Small intestine (tissue), 7 donors: ENCODE measurements around the gene FRMD4A. TPM values are rescaled to one million over a fixed set of nuclear protein-coding genes. Genes with fewer than 3 reads are reported as not detected.

Experiments used
- DNase-seq, 2 donors: peaks; one replicate each; pipeline versions ENCODE4 v3.0.0 to v3.0.0-alpha.2; 2013
- FAIRE-seq: peaks from 2 replicates; lab custom pipeline; 2012; peaks lifted over from hg19 to GRCh38; lab: Jason Lieb, UNC
- H3K27ac ChIP-seq, 3 donors: one replicate each; pipeline ENCODE4 v1.5.1; 2013; ENCODE audit warnings: low read length in 2 of 3, mild to moderate bottlenecking in 2 of 3, control low read depth in 1 of 3, inconsistent platforms in 1 of 3, low read depth in 1 of 3, moderate library complexity in 1 of 3
- H3K27me3 ChIP-seq, 3 donors: one replicate each; pipeline ENCODE4 v1.6.1; 2013; ENCODE audit warnings: low read length in 3 of 3, inconsistent platforms in 1 of 3; ENCODE audit not compliant: control insufficient read depth in 3 of 3, insufficient read depth in 3 of 3
- H3K36me3 ChIP-seq, 3 donors: one replicate each; pipeline ENCODE4 v1.6.1; 2013; ENCODE audit warnings: low read length in 3 of 3, inconsistent platforms in 1 of 3, low read depth in 1 of 3, mild to moderate bottlenecking in 1 of 3, moderate library complexity in 1 of 3; ENCODE audit not compliant: control insufficient read depth in 3 of 3, insufficient read depth in 2 of 3
- H3K4me1 ChIP-seq, 3 donors: one replicate each; pipeline ENCODE4 v1.6.1; 2013; ENCODE audit warnings: low read length in 2 of 3, inconsistent platforms in 1 of 3, low read depth in 1 of 3, mild to moderate bottlenecking in 1 of 3, moderate library complexity in 1 of 3; ENCODE audit not compliant: control insufficient read depth in 3 of 3, insufficient read depth in 2 of 3
- H3K4me3 ChIP-seq, 3 donors: one replicate each; pipeline ENCODE4 v1.5.1; 2013; ENCODE audit warnings: low read length in 3 of 3, control low read depth in 1 of 3, inconsistent platforms in 1 of 3, low read depth in 1 of 3, mild to moderate bottlenecking in 1 of 3, moderate library complexity in 1 of 3
- H3K9me3 ChIP-seq, 2 donors: one replicate each; pipeline ENCODE4 v1.6.1; 2013; ENCODE audit warnings: low read depth in 1 of 2, low read length in 1 of 2; ENCODE audit not compliant: control insufficient read depth in 2 of 2, insufficient read depth in 1 of 2
- WGBS, 3 donors: extraction: QIAGEN DNeasy Blood & Tissue Kit; methylation state at CpG; one replicate each; pipeline ENCODE4 v1.1.7; 2013; 5-methylcytosine and 5-hydroxymethylcytosine counted together
- polyA plus RNA-seq, 4 donors: library from polyadenylated mRNA; stranded (reverse) in 3 of 4; unstranded in 1 of 4; fragments of 200-250 nt in 3 of 4; fragments of 120-200 nt in 1 of 4; gene quantifications; one replicate each; pipeline versions ENCODE4 v1.2.1 to v1.2.3, GENCODE V29; 2013
- donor health status: healthy with polysubstance abuse.
- donor health status: control.
- donor health status: control.
- donor health status: Bipolar disorder and iron deficiency.
- donor health status: healthy.

The FRMD4A gene
- polyA plus RNA-seq, 4 donors, result 0.45 to 16.9 (median 6.2) TPM

GRCh38 chr10:14014423-14014822 is 316.3 kb downstream of the FRMD4A start:
- Histone ChIP-seq H3K4me3 (no peak overlapping the region), H3K27me3 (no peaks in the 10 kb centered on the region), H3K36me3 (no peaks in the 10 kb centered on the region), H3K9me3 (no peaks in the 10 kb centered on the region), H3K27ac (no peak overlapping the region), H3K4me1 (no peaks in the 10 kb centered on the region)
- DNase-seq (no peak), FAIRE-seq (no peak)
- WGBS, 3 donors, result 83 to 87% (median 86%) methylated on average over 5 of the region's 5 CpGs

- no peak overlapping the region for H3K27ac ChIP-seq
- H3K9me3 ChIP-seq, result no peaks in the 10 kb centered on the region
- H3K4me3 ChIP-seq, result no peak overlapping the region
- 75 to 92% (median 87%) methylated on average over 5 of the region's 5 CpGs for WGBS, 3 donors
- no peaks in the 10 kb centered on the region for H3K4me1 ChIP-seq
- FAIRE-seq, result no peak
- no peak for DNase-seq
- H3K27me3 ChIP-seq, result no peaks in the 10 kb centered on the region
- no peaks in the 10 kb centered on the region for H3K36me3 ChIP-seq
Observed at GRCh38 chr10:14010769-14011574, 319.8 kb downstream of the FRMD4A start.

GRCh38 chr10:14010101-14010558 is 320.6 kb downstream of the FRMD4A start:
- Histone ChIP-seq H3K4me3 (no peak overlapping the region), H3K27me3 (no peaks in the 10 kb centered on the region), H3K36me3 (no peaks in the 10 kb centered on the region), H3K9me3 (no peaks in the 10 kb centered on the region), H3K4me1 (no peaks in the 10 kb centered on the region), H3K27ac (peak overlapping the region in 1 of 3 donors; percentile 61)
- 35% methylated on average over 5 of the region's 5 CpGs for WGBS, 3 donors
- FAIRE-seq (no peak), DNase-seq (no peak)

GRCh38 chr10:14009371-14010100 is 321.2 kb downstream of the FRMD4A start:
- H3K27ac ChIP-seq, result peak overlapping the region in 1 of 3 donors; percentile 61
- H3K4me3 ChIP-seq, result peak overlapping the region in 1 of 3 donors; percentile 10
- FAIRE-seq, result no peak
- no peaks in the 10 kb centered on the region for H3K36me3 ChIP-seq
- peak in 1 of 2 donors; percentile 57 for DNase-seq
- H3K27me3 ChIP-seq, result no peaks in the 10 kb centered on the region
- no peaks in the 10 kb centered on the region for H3K4me1 ChIP-seq
- H3K9me3 ChIP-seq, result no peaks in the 10 kb centered on the region
- WGBS, 3 donors, result 39 to 64% (median 54%) methylated on average over 24 of the region's 24 CpGs

- Histone ChIP-seq H3K9me3 (no peaks in the 10 kb centered on the region), H3K36me3 (no peaks in the 10 kb centered on the region), H3K27me3 (no peaks in the 10 kb centered on the region), H3K4me1 (no peaks in the 10 kb centered on the region), H3K27ac (peak overlapping the region in 2 of 3 donors; percentile 46 to 67), H3K4me3 (peak overlapping the region in 1 of 3 donors; percentile 9)
- FAIRE-seq, result no peak
- WGBS, 3 donors, result 47 to 78% (median 61%) methylated on average over 9 of the region's 9 CpGs
- DNase-seq, result no peak
Observed at GRCh38 chr10:14008740-14009080, 322.0 kb downstream of the FRMD4A start.

GRCh38 chr10:14004536-14004935 is 326.2 kb downstream of the FRMD4A start:
- no peaks in the 10 kb centered on the region for H3K36me3 ChIP-seq
- no peaks in the 10 kb centered on the region for H3K9me3 ChIP-seq
- no peak overlapping the region for H3K27ac ChIP-seq
- no peaks in the 10 kb centered on the region for H3K4me1 ChIP-seq
- WGBS, 3 donors, result 48 to 77% (median 53%) methylated on average over 4 of the region's 4 CpGs
- no peaks in the 10 kb centered on the region for H3K27me3 ChIP-seq
- FAIRE-seq (no peak), DNase-seq (no peak)
- H3K4me3 ChIP-seq, result no peak overlapping the region

GRCh38 chr10:14003517-14004184 is 327.1 kb downstream of the FRMD4A start:
- no peaks in the 10 kb centered on the region for H3K36me3 ChIP-seq
- no peaks in the 10 kb centered on the region for H3K9me3 ChIP-seq
- 65 to 72% (median 70%) methylated on average over 9 of the region's 9 CpGs for WGBS, 3 donors
- no peak for DNase-seq
- no peaks in the 10 kb centered on the region for H3K4me1 ChIP-seq
- no peak overlapping the region for H3K27ac ChIP-seq
- H3K4me3 ChIP-seq, result no peak overlapping the region
- no peak for FAIRE-seq
- no peaks in the 10 kb centered on the region for H3K27me3 ChIP-seq

GRCh38 chr10:14001298-14002040 is 329.3 kb downstream of the FRMD4A start:
- no peak overlapping the region for H3K27ac ChIP-seq
- FAIRE-seq (no peak), DNase-seq (no peak)
- no peaks in the 10 kb centered on the region for H3K9me3 ChIP-seq
- no peak overlapping the region for H3K4me3 ChIP-seq
- 79 to 87% (median 81%) methylated on average over 10 of the region's 10 CpGs for WGBS, 3 donors
- H3K36me3 ChIP-seq, result no peaks in the 10 kb centered on the region
- no peaks in the 10 kb centered on the region for H3K27me3 ChIP-seq
- H3K4me1 ChIP-seq, result no peaks in the 10 kb centered on the region
